Activated B cell treated with CpG ODN at 0.5 μM for 24 hours (primary cell): ENCODE data around the gene GPX6. TPM values are rescaled to one million over a fixed set of nuclear protein-coding genes. Genes with fewer than 3 reads are reported as not detected.
A peak's percentile ranks its signal among the peaks of the same experiment; 100 is the strongest.
"Not testable (repeated sequence)": the region's sequence is repeated elsewhere in the genome, so short reads cannot be mapped to it uniquely, and the experiment has no call there.

ENCODE experiments used
- ATAC-seq: fragments of 200-7000 bp; cut with Tn5 transposase; one replicate; pipeline ENCODE4 v1.10.0; 2021; ENCODE audit warnings: low read depth, mild to moderate bottlenecking, moderate library complexity
- CTCF ChIA-PET: fragments of 350-600 bp; sonication (Branson Sonifier 250); formaldehyde crosslinking; loops from one replicate; lab custom pipeline; 2021; ENCODE audit warnings: antibody characterized with exemption; lab: Charles Lee
- POLR2A ChIA-PET: fragments of 350-600 bp; sonication (Branson Sonifier 250); formaldehyde crosslinking; loops from one replicate; lab custom pipeline; 2021; ENCODE audit warnings: antibody characterized with exemption; lab: Charles Lee
- DNase-seq: peaks from one replicate; pipeline ENCODE4 v3.0.0; 2022
- H3K27ac Mint-ChIP-seq: one replicate; pipeline ENCODE4 v1.8.0; 2020; ENCODE audit warnings: mixed read lengths
- H3K27me3 Mint-ChIP-seq: one replicate; pipeline ENCODE4 v1.8.0; 2021; ENCODE audit warnings: mixed read lengths
- H3K36me3 Mint-ChIP-seq: one replicate; pipeline ENCODE4 v1.8.0; 2021; ENCODE audit warnings: low read depth, mixed read lengths
- H3K4me1 Mint-ChIP-seq: one replicate; pipeline ENCODE4 v1.8.0; 2021; ENCODE audit warnings: mixed read lengths
- H3K4me3 Mint-ChIP-seq: one replicate; pipeline ENCODE4 v1.8.0; 2020; ENCODE audit warnings: mild to moderate bottlenecking, mixed read lengths
- H3K9me3 Mint-ChIP-seq: one replicate; pipeline ENCODE4 v1.8.0; 2020; ENCODE audit warnings: mixed read lengths
- CTCF ChIP-seq: fragments of 200-600 bp; IDR thresholded peaks from one replicate; pipeline ENCODE4 v1.8.0; 2022; ENCODE audit warnings: antibody characterized with exemption, mild to moderate bottlenecking
- intact Hi-C: fragments of 100-400 bp; cut with micrococcal nuclease; formaldehyde crosslinking; loops from one replicate; pipeline ENCODE4 v1.15.1; 2024
- total RNA-seq: library from RNA; stranded (reverse); gene quantifications from 2 replicates; pipeline ENCODE4 v1.2.3, GENCODE V29; 2022

Gene GPX6
- total RNA-seq, 1 donor from 2014 or later, result not detected

DNA sequence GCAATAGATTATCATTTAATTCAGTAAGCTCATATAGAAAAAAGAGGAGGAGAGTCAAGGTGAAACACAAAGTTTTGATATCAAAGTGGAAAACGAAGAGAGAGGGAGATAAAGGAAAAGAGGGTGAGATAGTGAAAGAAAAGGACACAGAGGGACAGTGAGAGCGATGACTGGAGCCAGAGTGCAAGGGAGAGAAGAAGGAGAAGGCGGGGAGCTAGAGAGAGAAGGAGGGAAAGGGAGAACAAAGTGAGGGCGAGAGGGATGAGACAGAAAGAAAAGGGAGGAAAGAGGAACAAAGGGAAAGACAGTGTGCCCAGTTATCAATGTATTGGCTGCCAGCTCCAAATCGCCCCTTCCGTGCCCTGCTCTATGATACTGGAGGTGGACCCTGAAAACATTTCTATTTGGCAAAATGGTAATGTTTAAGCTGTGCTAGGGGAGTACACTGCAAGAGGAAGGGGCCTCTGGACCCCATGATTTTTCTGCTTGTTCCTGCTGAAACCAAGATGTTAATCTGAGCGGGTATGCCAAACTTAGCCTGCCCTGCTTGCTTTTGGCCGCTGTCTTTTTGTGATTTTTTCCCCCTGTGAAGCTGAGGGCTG, 37.9 kb upstream of the GPX6 start:
- TF ChIP-seq CTCF, result no peak

DNA sequence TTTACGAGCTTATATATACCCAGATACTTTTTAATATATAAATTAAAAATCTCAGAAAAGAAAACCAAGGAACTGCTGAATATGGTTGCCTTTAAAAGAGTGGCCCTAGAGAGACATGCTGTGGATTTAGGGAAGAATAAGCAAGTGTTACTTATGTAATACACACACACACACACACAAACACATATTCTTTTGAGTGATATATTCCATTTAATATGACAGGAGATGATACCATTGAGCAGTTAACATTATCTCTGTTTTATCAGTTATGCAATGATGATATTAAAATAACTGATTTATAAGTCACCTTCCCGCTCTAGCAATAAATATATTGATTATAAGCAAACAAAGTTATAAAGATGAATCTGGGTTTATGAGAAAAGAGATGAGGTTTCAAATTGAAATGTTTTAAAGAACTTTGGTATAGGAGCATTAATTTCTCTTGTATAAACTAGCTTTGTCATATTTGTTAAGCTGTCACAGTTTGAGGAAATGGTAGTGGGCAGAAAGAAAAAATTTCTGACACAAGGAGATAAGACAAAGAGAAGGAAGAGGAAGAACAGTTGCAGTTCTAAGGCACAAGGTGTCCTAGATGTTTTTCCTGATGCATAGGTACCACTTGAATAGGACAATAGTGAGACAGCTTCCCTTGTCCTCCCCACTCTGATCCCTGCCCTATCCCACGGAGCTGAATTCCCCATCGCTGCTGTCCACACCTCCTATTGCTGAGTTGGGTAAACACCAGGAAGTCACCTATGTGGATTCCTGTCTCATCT, 36.5 kb upstream of the GPX6 start:
- no peaks in the 10 kb centered on the region for H3K4me1 Mint-ChIP-seq
- peaks cover 3% of the 10 kb centered on the region for H3K9me3 Mint-ChIP-seq
- ChIA-PET CTCF (no interaction called here), POLR2A (no interaction called here)
- DNase-seq (no peak), ATAC-seq (no peak)
- no peak for TF ChIP-seq CTCF
- H3K36me3 Mint-ChIP-seq, result no peaks in the 10 kb centered on the region
- H3K4me3 Mint-ChIP-seq, result no peak overlapping the region
- intact Hi-C loops, result no loop called here
- H3K27me3 Mint-ChIP-seq, result peaks cover 53% of the 10 kb centered on the region
- no peak overlapping the region for H3K27ac Mint-ChIP-seq

More for the DNA sequence above, 37.9 kb upstream of the GPX6 start:
- H3K9me3 Mint-ChIP-seq, result no peaks in the 10 kb centered on the region
- ATAC-seq (no peak), DNase-seq (no peak)
- CTCF ChIA-PET, result no interaction called here
- H3K27me3 Mint-ChIP-seq, result peaks cover 44% of the 10 kb centered on the region
- no peaks in the 10 kb centered on the region for H3K36me3 Mint-ChIP-seq
- no peak overlapping the region for H3K4me3 Mint-ChIP-seq
- intact Hi-C loops, result no loop called here
- H3K4me1 Mint-ChIP-seq, result no peaks in the 10 kb centered on the region
- POLR2A ChIA-PET, result no interaction called here
- no peak overlapping the region for H3K27ac Mint-ChIP-seq

- POLR2A ChIA-PET, H3K36me3 Mint-ChIP-seq, intact Hi-C loops, ATAC-seq, H3K27ac Mint-ChIP-seq, H3K9me3 Mint-ChIP-seq, DNase-seq, H3K4me3 Mint-ChIP-seq, CTCF ChIA-PET: not testable (repeated sequence)
- Mint-ChIP-seq H3K27me3 (peaks cover 46% of the 10 kb centered on the region), H3K4me1 (peaks cover 21% of the 10 kb centered on the region)
Measured at GRCh38 chr6:28547003-28547402, 31.4 kb upstream of the GPX6 start.

- peaks cover 21% of the 10 kb centered on the region for H3K4me1 Mint-ChIP-seq
- CTCF ChIA-PET, result no interaction called here
- intact Hi-C loops, result no loop called here
- H3K4me3 Mint-ChIP-seq, result no peak overlapping the region
- TF ChIP-seq CTCF, result no peak
- H3K27ac Mint-ChIP-seq, result no peak overlapping the region
- POLR2A ChIA-PET, result no interaction called here
- H3K9me3 Mint-ChIP-seq, result peaks cover 7% of the 10 kb centered on the region
- peaks cover 52% of the 10 kb centered on the region for H3K27me3 Mint-ChIP-seq
- DNase-seq (no peak), ATAC-seq (no peak)
- no peaks in the 10 kb centered on the region for H3K36me3 Mint-ChIP-seq
Measured at GRCh38 chr6:28545955-28546354, 30.4 kb upstream of the GPX6 start.

GRCh38 chr6:28543651-28544610, 28.3 kb upstream of the GPX6 start:
- ChIA-PET CTCF (no interaction called here), POLR2A (no interaction called here)
- H3K4me1 Mint-ChIP-seq, result peaks cover 21% of the 10 kb centered on the region
- intact Hi-C loops, result no loop called here
- no peak for TF ChIP-seq CTCF
- H3K9me3 Mint-ChIP-seq, result peaks cover 12% of the 10 kb centered on the region
- no peak for ATAC-seq
- H3K27me3 Mint-ChIP-seq, result peaks cover 62% of the 10 kb centered on the region
- no peak for DNase-seq
- no peak overlapping the region for H3K27ac Mint-ChIP-seq
- H3K36me3 Mint-ChIP-seq, result no peaks in the 10 kb centered on the region
- peak overlapping the region; percentile 45 for H3K4me3 Mint-ChIP-seq
